CD8-positive, alpha-beta memory T cell (primary cell): ENCODE data around the gene KRT71. TPM values are rescaled to one million over a fixed set of nuclear protein-coding genes. Genes with fewer than 3 reads are reported as not detected.

Experiments used
- CTCF ChIA-PET: fragments of 350-600 bp; sonication (Branson Sonifier 250); formaldehyde crosslinking; loops from one replicate; lab custom pipeline; 2021; ENCODE audit warnings: antibody characterized with exemption; lab: Charles Lee
- POLR2A ChIA-PET: fragments of 350-600 bp; sonication (Branson Sonifier 250); formaldehyde crosslinking; loops from one replicate; lab custom pipeline; 2021; ENCODE audit warnings: antibody characterized with exemption; lab: Charles Lee
- DNase-seq, 5 donors: peaks; one replicate each; pipeline versions ENCODE4 v3.0.0 to v3.0.0-alpha.2; 2020 to 2022; ENCODE audit warnings: mixed read lengths in 1 of 5
- H3K27ac ChIP-seq: one replicate; pipeline ENCODE4 v1.7.0; 2013; ENCODE audit warnings: low read depth, mild to moderate bottlenecking, low read length, moderate library complexity
- H3K27me3 ChIP-seq: 2 replicates; pipeline ENCODE4 v1.7.0; 2013; ENCODE audit warnings: low read length, mild to moderate bottlenecking; ENCODE audit not compliant: insufficient read depth, poor library complexity, severe bottlenecking
- H3K36me3 ChIP-seq: 2 replicates; pipeline ENCODE4 v1.7.0; 2013; ENCODE audit warnings: mild to moderate bottlenecking, low read length, moderate library complexity; ENCODE audit not compliant: insufficient read depth
- H3K4me1 ChIP-seq: 2 replicates; pipeline ENCODE4 v1.7.0; 2013; ENCODE audit warnings: mild to moderate bottlenecking, low read length, moderate library complexity; ENCODE audit not compliant: insufficient read depth
- H3K4me3 ChIP-seq: 2 replicates; pipeline ENCODE4 v1.7.0; 2013; ENCODE audit warnings: mild to moderate bottlenecking, low read length
- H3K9me3 ChIP-seq: 2 replicates; pipeline ENCODE4 v1.7.0; 2013; ENCODE audit warnings: mild to moderate bottlenecking, low read length
- H3K27ac Mint-ChIP-seq, 8 donors: one replicate each; pipeline ENCODE4 v1.8.0; 2020 to 2021; ENCODE audit warnings: mixed read lengths in 8 of 8, mild to moderate bottlenecking in 6 of 8, inconsistent platforms in 3 of 8, moderate library complexity in 3 of 8
- H3K27me3 Mint-ChIP-seq, 2 donors: one replicate each; pipeline ENCODE4 v1.8.0; 2020 to 2021; ENCODE audit warnings: mixed read lengths in 2 of 2, mild to moderate bottlenecking in 1 of 2, moderate library complexity in 1 of 2
- H3K36me3 Mint-ChIP-seq, 3 donors: one replicate each; pipeline ENCODE4 v1.8.0; 2020 to 2021; ENCODE audit warnings: mixed read lengths in 3 of 3, inconsistent platforms in 1 of 3, mild to moderate bottlenecking in 1 of 3
- H3K4me1 Mint-ChIP-seq, 3 donors: one replicate each; pipeline ENCODE4 v1.8.0; 2020 to 2021; ENCODE audit warnings: mixed read lengths in 3 of 3, inconsistent platforms in 1 of 3, mild to moderate bottlenecking in 1 of 3
- H3K4me3 Mint-ChIP-seq, 7 donors: one replicate each; pipeline ENCODE4 v1.8.0; 2020 to 2021; ENCODE audit warnings: mixed read lengths in 7 of 7, mild to moderate bottlenecking in 6 of 7, moderate library complexity in 4 of 7, inconsistent platforms in 2 of 7
- H3K9me3 Mint-ChIP-seq, 5 donors: one replicate each; pipeline ENCODE4 v1.8.0; 2020 to 2022; ENCODE audit warnings: mixed read lengths in 5 of 5, mild to moderate bottlenecking in 3 of 5, moderate library complexity in 2 of 5, inconsistent platforms in 1 of 5
- polyA plus RNA-seq: library from polyadenylated mRNA; unstranded; fragments of 300-500 nt; fragmentation: Illumina TruSeq; gene quantifications from one replicate; pipeline ENCODE4 v1.2.3, GENCODE V29; 2021
- total RNA-seq, 2 experiments: library from RNA; stranded (reverse); gene quantifications; one replicate each; pipeline ENCODE4 v1.2.3, GENCODE V29; 2021

Gene KRT71
- total and polyA plus RNA-seq, 3 experiments from 2014 or later: not detected

GRCh38 chr12:52518574-52519386 is 34.2 kb downstream of the KRT71 start:
- Mint-ChIP-seq H3K4me3 (no peak overlapping the region), H3K9me3 (no peaks in the 10 kb centered on the region), H3K36me3 (no peaks in the 10 kb centered on the region), H3K27me3 (peaks cover 8 to 27% of the 10 kb centered on the region in 2 donors), H3K27ac (peak overlapping the region in 1 of 8 donors; percentile 15), H3K4me1 (no peaks in the 10 kb centered on the region)
- no peaks in the 10 kb centered on the region for H3K9me3 ChIP-seq
- no peaks in the 10 kb centered on the region for H3K4me1 ChIP-seq
- ChIA-PET POLR2A (no interaction called here), CTCF (interaction anchor here (1.5 to 1.6 kb wide), 2 partner anchors 12 to 54 kb away, joined by 3 to 8 read pairs; no protein-coding TSS in a partner anchor)
- H3K27me3 ChIP-seq: no peaks in the 10 kb centered on the region
- H3K27ac ChIP-seq: no peak overlapping the region
- no peak overlapping the region for H3K4me3 ChIP-seq
- DNase-seq: no peak
- no peaks in the 10 kb centered on the region for H3K36me3 ChIP-seq

GRCh38 chr12:52517888-52518287 is 35.1 kb downstream of the KRT71 start:
- Histone ChIP-seq H3K4me3 (no peak overlapping the region), H3K9me3 (no peaks in the 10 kb centered on the region), H3K4me1 (no peaks in the 10 kb centered on the region), H3K27me3 (no peaks in the 10 kb centered on the region), H3K36me3 (no peaks in the 10 kb centered on the region), H3K27ac (no peak overlapping the region)
- Mint-ChIP-seq H3K36me3 (no peaks in the 10 kb centered on the region), H3K27ac (peak overlapping the region in 1 of 8 donors; percentile 61), H3K9me3 (no peaks in the 10 kb centered on the region), H3K4me3 (no peak overlapping the region), H3K27me3 (peaks cover 11 to 35% of the 10 kb centered on the region in 2 donors), H3K4me1 (no peaks in the 10 kb centered on the region)
- POLR2A ChIA-PET: no interaction called here
- no peak for DNase-seq
- CTCF ChIA-PET: no interaction called here

- DNase-seq: no peak
- H3K9me3 Mint-ChIP-seq: no peaks in the 10 kb centered on the region
- H3K36me3 Mint-ChIP-seq: no peaks in the 10 kb centered on the region
- CTCF ChIA-PET: interaction anchor here (1.4 kb wide), 1 partner anchor 362 kb away, joined by 3 read pairs; no protein-coding TSS in a partner anchor
- Histone ChIP-seq H3K27me3 (no peaks in the 10 kb centered on the region), H3K4me3 (no peak overlapping the region), H3K36me3 (no peaks in the 10 kb centered on the region), H3K4me1 (no peaks in the 10 kb centered on the region), H3K27ac (no peak overlapping the region), H3K9me3 (no peaks in the 10 kb centered on the region)
- no peaks in the 10 kb centered on the region for H3K4me1 Mint-ChIP-seq
- POLR2A ChIA-PET: no interaction called here
- no peak overlapping the region for H3K4me3 Mint-ChIP-seq
- H3K27ac Mint-ChIP-seq: peak overlapping the region in 1 of 8 donors; percentile 36
- H3K27me3 Mint-ChIP-seq: peaks cover 11 to 35% of the 10 kb centered on the region in 2 donors
Observed at GRCh38 chr12:52517005-52517835, 35.7 kb downstream of the KRT71 start.

- POLR2A ChIA-PET: no interaction called here
- H3K27me3 ChIP-seq: peaks cover 5% of the 10 kb centered on the region
- Mint-ChIP-seq H3K27ac (no peak overlapping the region), H3K4me3 (no peak overlapping the region), H3K27me3 (peaks cover 12 to 40% of the 10 kb centered on the region in 2 donors), H3K36me3 (peaks cover 0 to 3% (median 0%) of the 10 kb centered on the region in 3 donors), H3K9me3 (peaks cover 0 to 6% (median 6%) of the 10 kb centered on the region in 5 donors), H3K4me1 (no peaks in the 10 kb centered on the region)
- no peak overlapping the region for H3K4me3 ChIP-seq
- H3K9me3 ChIP-seq: no peaks in the 10 kb centered on the region
- H3K4me1 ChIP-seq: no peaks in the 10 kb centered on the region
- CTCF ChIA-PET: interaction anchor here (1.4 kb wide), 1 partner anchor 363 kb away, joined by 3 read pairs; no protein-coding TSS in a partner anchor
- no peak overlapping the region for H3K27ac ChIP-seq
- no peak for DNase-seq
- no peaks in the 10 kb centered on the region for H3K36me3 ChIP-seq
Observed at GRCh38 chr12:52515927-52516831, 36.8 kb downstream of the KRT71 start.

GRCh38 chr12:52515319-52515646 is 37.7 kb downstream of the KRT71 start:
- Mint-ChIP-seq H3K9me3 (peaks cover 0 to 10% (median 7%) of the 10 kb centered on the region in 5 donors), H3K4me1 (no peaks in the 10 kb centered on the region), H3K36me3 (peaks cover 0 to 5% (median 0%) of the 10 kb centered on the region in 3 donors), H3K27me3 (peaks cover 16 to 45% of the 10 kb centered on the region in 2 donors), H3K27ac (peak overlapping the region in 1 of 8 donors; percentile 9), H3K4me3 (no peak overlapping the region)
- ChIA-PET CTCF (no interaction called here), POLR2A (no interaction called here)
- Histone ChIP-seq H3K36me3 (no peaks in the 10 kb centered on the region), H3K4me3 (no peak overlapping the region), H3K9me3 (no peaks in the 10 kb centered on the region), H3K27ac (no peak overlapping the region), H3K4me1 (no peaks in the 10 kb centered on the region), H3K27me3 (peaks cover 5% of the 10 kb centered on the region)
- no peak for DNase-seq

- no peak overlapping the region for H3K27ac ChIP-seq
- peaks cover 5% of the 10 kb centered on the region for H3K27me3 ChIP-seq
- no peaks in the 10 kb centered on the region for H3K9me3 ChIP-seq
- no peak overlapping the region for H3K4me3 Mint-ChIP-seq
- no peak for DNase-seq
- H3K9me3 Mint-ChIP-seq: peaks cover 0 to 12% (median 9%) of the 10 kb centered on the region in 5 donors
- H3K27me3 Mint-ChIP-seq: peaks cover 18 to 51% of the 10 kb centered on the region in 2 donors
- H3K4me1 ChIP-seq: no peaks in the 10 kb centered on the region
- no peaks in the 10 kb centered on the region for H3K4me1 Mint-ChIP-seq
- ChIA-PET POLR2A (no interaction called here), CTCF (no interaction called here)
- H3K27ac Mint-ChIP-seq: no peak overlapping the region
- H3K36me3 Mint-ChIP-seq: peaks cover 0 to 5% (median 0%) of the 10 kb centered on the region in 3 donors
- H3K4me3 ChIP-seq: no peak overlapping the region
- no peaks in the 10 kb centered on the region for H3K36me3 ChIP-seq
Observed at GRCh38 chr12:52514471-52515318, 38.2 kb downstream of the KRT71 start.

- H3K27ac Mint-ChIP-seq: no peak overlapping the region
- Histone ChIP-seq H3K27me3 (peaks cover 5% of the 10 kb centered on the region), H3K4me3 (no peak overlapping the region), H3K36me3 (no peaks in the 10 kb centered on the region), H3K4me1 (no peaks in the 10 kb centered on the region), H3K9me3 (no peaks in the 10 kb centered on the region), H3K27ac (no peak overlapping the region)
- H3K27me3 Mint-ChIP-seq: peaks cover 21 to 57% of the 10 kb centered on the region in 2 donors
- H3K4me1 Mint-ChIP-seq: no peaks in the 10 kb centered on the region
- H3K4me3 Mint-ChIP-seq: no peak overlapping the region
- peaks cover 0 to 5% (median 0%) of the 10 kb centered on the region in 3 donors for H3K36me3 Mint-ChIP-seq
- ChIA-PET POLR2A (no interaction called here), CTCF (no interaction called here)
- no peak for DNase-seq
- H3K9me3 Mint-ChIP-seq: peaks cover 0 to 12% (median 9%) of the 10 kb centered on the region in 5 donors
Observed at GRCh38 chr12:52513736-52514135, 39.2 kb downstream of the KRT71 start.
